ENCODE measurements around the gene ZNF385D.
A peak's percentile ranks its signal among the peaks of the same experiment; 100 is the strongest.
"Not testable (repeated sequence)": the region's sequence is repeated elsewhere in the genome, so short reads cannot be mapped to it uniquely, and the experiment has no call there.

The ZNF385D gene

GRCh38 chr3:21487520-21487919 lies 263.5 kb downstream of the ZNF385D start:
- H3K4me3 ChIP-seq (ENCODE audit: low read depth, low read length): no peak overlapping the region
- no peaks in the 10 kb centered on the region for H3K36me3 ChIP-seq
- no peaks in the 10 kb centered on the region for H3K27me3 ChIP-seq
- TF ChIP-seq, protein P1, sequence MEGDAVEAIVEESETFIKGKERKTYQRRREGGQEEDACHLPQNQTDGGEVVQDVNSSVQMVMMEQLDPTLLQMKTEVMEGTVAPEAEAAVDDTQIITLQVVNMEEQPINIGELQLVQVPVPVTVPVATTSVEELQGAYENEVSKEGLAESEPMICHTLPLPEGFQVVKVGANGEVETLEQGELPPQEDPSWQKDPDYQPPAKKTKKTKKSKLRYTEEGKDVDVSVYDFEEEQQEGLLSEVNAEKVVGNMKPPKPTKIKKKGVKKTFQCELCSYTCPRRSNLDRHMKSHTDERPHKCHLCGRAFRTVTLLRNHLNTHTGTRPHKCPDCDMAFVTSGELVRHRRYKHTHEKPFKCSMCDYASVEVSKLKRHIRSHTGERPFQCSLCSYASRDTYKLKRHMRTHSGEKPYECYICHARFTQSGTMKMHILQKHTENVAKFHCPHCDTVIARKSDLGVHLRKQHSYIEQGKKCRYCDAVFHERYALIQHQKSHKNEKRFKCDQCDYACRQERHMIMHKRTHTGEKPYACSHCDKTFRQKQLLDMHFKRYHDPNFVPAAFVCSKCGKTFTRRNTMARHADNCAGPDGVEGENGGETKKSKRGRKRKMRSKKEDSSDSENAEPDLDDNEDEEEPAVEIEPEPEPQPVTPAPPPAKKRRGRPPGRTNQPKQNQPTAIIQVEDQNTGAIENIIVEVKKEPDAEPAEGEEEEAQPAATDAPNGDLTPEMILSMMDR (IDR thresholded peaks at IDR 0.05; ENCODE audit: low read depth, low read length): no peak
- no peaks in the 10 kb centered on the region for H3K4me1 ChIP-seq
- no peak for DNase-seq
- H3K9me3 ChIP-seq: no peaks in the 10 kb centered on the region

- not testable (repeated sequence) for H3K4me1 ChIP-seq; H3K27me3 ChIP-seq; H3K4me3 ChIP-seq (ENCODE audit: low read depth, low read length); H3K36me3 ChIP-seq; H3K9me3 ChIP-seq; DNase-seq
Measured at GRCh38 chr3:21486024-21486935, 264.7 kb downstream of the ZNF385D start.

- no peaks in the 10 kb centered on the region for H3K4me1 ChIP-seq
- TF ChIP-seq, protein P1 (IDR thresholded peaks at IDR 0.05; ENCODE audit: low read depth, low read length): no peak
- H3K4me3 ChIP-seq (ENCODE audit: low read depth, low read length): no peak overlapping the region
- H3K36me3 ChIP-seq: no peaks in the 10 kb centered on the region
- no peak for DNase-seq
- H3K9me3 ChIP-seq: no peaks in the 10 kb centered on the region
- no peaks in the 10 kb centered on the region for H3K27me3 ChIP-seq
Measured at GRCh38 chr3:21484828-21485144, 266.2 kb downstream of the ZNF385D start.

- H3K9me3 ChIP-seq: no peaks in the 10 kb centered on the region
- no peaks in the 10 kb centered on the region for H3K27me3 ChIP-seq
- H3K4me1 ChIP-seq: no peaks in the 10 kb centered on the region
- no peaks in the 10 kb centered on the region for H3K36me3 ChIP-seq
- peak; percentile 7 for DNase-seq
- no peak overlapping the region for H3K4me3 ChIP-seq (ENCODE audit: low read depth, low read length)
- TF ChIP-seq, protein P1 (IDR thresholded peaks at IDR 0.05; ENCODE audit: low read depth, low read length): peak; percentile 16; the same call in 1 of the 2 replicates
Measured at GRCh38 chr3:21484057-21484827, 266.8 kb downstream of the ZNF385D start.

DNA sequence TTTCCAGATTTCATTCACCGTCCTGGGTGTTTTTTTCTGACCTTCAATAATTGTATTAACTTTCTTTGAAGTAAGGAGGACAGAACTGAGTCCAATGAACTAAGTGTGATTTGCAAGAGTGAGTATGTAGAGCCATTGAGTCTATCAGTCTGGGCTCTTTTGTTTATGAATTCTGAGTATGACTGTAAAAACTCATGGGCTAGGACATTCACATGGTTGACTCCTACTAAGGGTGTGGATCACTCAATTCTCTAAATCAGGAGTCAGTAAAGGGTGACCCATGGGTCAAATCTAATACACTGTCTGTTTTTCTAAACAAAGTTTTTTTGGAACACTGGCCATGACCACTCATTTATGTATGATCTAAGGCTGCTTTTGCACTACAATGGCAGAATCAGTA lies 269.0 kb downstream of the ZNF385D start:
- no peak for DNase-seq
- Histone ChIP-seq H3K27me3 (no peaks in the 10 kb centered on the region), H3K36me3 (no peaks in the 10 kb centered on the region), H3K4me3 (ENCODE audit: low read depth, low read length) (no peak overlapping the region), H3K4me1 (no peaks in the 10 kb centered on the region), H3K9me3 (no peaks in the 10 kb centered on the region)
- TF ChIP-seq, protein P1 (IDR thresholded peaks at IDR 0.05; ENCODE audit: low read depth, low read length): no peak

- H3K4me3 ChIP-seq (ENCODE audit: low read depth, low read length): no peak overlapping the region
- H3K36me3 ChIP-seq: no peaks in the 10 kb centered on the region
- no peak for DNase-seq
- H3K27me3 ChIP-seq: no peaks in the 10 kb centered on the region
- H3K9me3 ChIP-seq: no peaks in the 10 kb centered on the region
- TF ChIP-seq, protein P1 (IDR thresholded peaks at IDR 0.05; ENCODE audit: low read depth, low read length): no peak
- H3K4me1 ChIP-seq: no peaks in the 10 kb centered on the region
Measured at GRCh38 chr3:21477541-21478288, 273.3 kb downstream of the ZNF385D start.
